NCI-H1694 (cell line): ENCODE data around the gene EVA1A.
"Not testable (repeated sequence)": the region's sequence is repeated elsewhere in the genome, so short reads cannot be mapped to it uniquely, and the experiment has no call there.

Experiments used
- DNase-seq: peaks from one replicate; lab custom pipeline; 2025; lab: John Stamatoyannopoulos, UW

EVA1A gene

GRCh38 chr2:75517547-75518230 is 43.0 kb downstream of the EVA1A start:
- DNase-seq = no peak

GRCh38 chr2:75516378-75517360 is 44.1 kb downstream of the EVA1A start:
- DNase-seq = no peak

GRCh38 chr2:75515584-75516368 is 45.0 kb downstream of the EVA1A start:
- DNase-seq = no peak

GRCh38 chr2:75513616-75514170 is 47.0 kb downstream of the EVA1A start:
- no peak for DNase-seq

- DNase-seq = no peak
These were observed 48.1 kb downstream of the EVA1A start for GRCh38 chr2:75512455-75513212.

GRCh38 chr2:75506101-75506697 is 54.5 kb downstream of the EVA1A start:
- DNase-seq = no peak

- no peak for DNase-seq
These were observed 55.7 kb downstream of the EVA1A start for GRCh38 chr2:75505012-75505411.

GRCh38 chr2:75503048-75503607 is 57.6 kb downstream of the EVA1A start:
- no peak for DNase-seq

- DNase-seq = no peak
These were observed 60.1 kb downstream of the EVA1A start for GRCh38 chr2:75500633-75501032.

- no peak for DNase-seq
These were observed 61.2 kb downstream of the EVA1A start for GRCh38 chr2:75499534-75499933.

GRCh38 chr2:75498907-75499306 is 61.8 kb downstream of the EVA1A start:
- no peak for DNase-seq

GRCh38 chr2:75497256-75497655 is 63.5 kb downstream of the EVA1A start:
- DNase-seq = no peak

GRCh38 chr2:75495862-75496261 is 64.9 kb downstream of the EVA1A start:
- no peak for DNase-seq

- DNase-seq = no peak
These were observed 66.5 kb downstream of the EVA1A start for GRCh38 chr2:75494137-75494769.

GRCh38 chr2:75493230-75493629 is 67.5 kb downstream of the EVA1A start:
- no peak for DNase-seq

- no peak for DNase-seq
These were observed 69.5 kb downstream of the EVA1A start for GRCh38 chr2:75491129-75491753.

- no peak for DNase-seq
These were observed 71.0 kb downstream of the EVA1A start for GRCh38 chr2:75489721-75490120.

- no peak for DNase-seq
These were observed 72.6 kb downstream of the EVA1A start for GRCh38 chr2:75488157-75488556.

- not testable (repeated sequence) for DNase-seq
These were observed 74.0 kb downstream of the EVA1A start for GRCh38 chr2:75486735-75487134.

GRCh38 chr2:75484840-75485239 is 75.9 kb downstream of the EVA1A start:
- no peak for DNase-seq
